ENCODE data around the gene CENPS.

GRCh38 chr1:10444795-10445397, 14.7 kb downstream of the CENPS start:
- TF ChIP-seq POLR2AphosphoS5 (IDR thresholded peaks at IDR 0.05), result no peak
- no peak for TF ChIP-seq POLR2A (IDR thresholded peaks at IDR 0.05)
